Measurements from ENCODE around the gene IGFLR1. TPM values are rescaled to one million over a fixed set of nuclear protein-coding genes. Genes with fewer than 3 reads are reported as not detected.

The IGFLR1 gene
- total and polyA plus RNA-seq, 8 donors: 1.3 to 17.3 (median 7.3) TPM

- Histone ChIP-seq H3K27ac (peak overlapping the region; percentile 65 to 85 (median 76)), H3K36me3 (peaks cover 0 to 6% (median 4%) of the 10 kb centered on the region in 3 donors), H3K9me3 (no peaks in the 10 kb centered on the region), H3K27me3 (no peaks in the 10 kb centered on the region), H3K4me1 (peaks cover 6 to 15% (median 8%) of the 10 kb centered on the region in 3 donors), H3K4me3 (peak overlapping the region; percentile 76 to 92 (median 84))
- intact Hi-C loops (cut with DNase I): no loop called here
- FAIRE-seq (no peak), ATAC-seq (peak; percentile 88 to 94 (median 90)), DNase-seq (peak; percentile 90 to 98 (median 96))
- WGBS, 2 donors: 0 to 1% methylated on average over 67 to 77 of the region's 77 CpGs
- peak; percentile 67 to 89 (median 72) for TF ChIP-seq CTCF (IDR thresholded peaks at IDR 0.05)
Measured at GRCh38 chr19:35716801-35717664, 25.2 kb downstream of the IGFLR1 start.

GRCh38 chr19:35715981-35716800, 26.1 kb downstream of the IGFLR1 start:
- ATAC-seq: peak; percentile 30 to 61 (median 54)
- H3K36me3 ChIP-seq: no peaks in the 10 kb centered on the region
- peak overlapping the region; percentile 76 to 92 (median 84) for H3K4me3 ChIP-seq
- peaks cover 6 to 15% (median 8%) of the 10 kb centered on the region in 3 donors for H3K4me1 ChIP-seq
- peak overlapping the region; percentile 65 to 85 (median 76) for H3K27ac ChIP-seq
- no peaks in the 10 kb centered on the region for H3K27me3 ChIP-seq
- peak in 5 of 6 donors; percentile 61 to 91 (median 79) for DNase-seq
- intact Hi-C loops (cut with DNase I): loop anchor here in 1 of 3 donors (2.0 kb wide), 1 partner anchor 21 kb away; no protein-coding TSS in a partner anchor
- FAIRE-seq: no peak
- no peaks in the 10 kb centered on the region for H3K9me3 ChIP-seq
- TF ChIP-seq CTCF (IDR thresholded peaks at IDR 0.05): no peak
- 2% methylated on average over 52 of the region's 52 CpGs for WGBS, 2 donors

- Histone ChIP-seq H3K27ac (no peak overlapping the region), H3K36me3 (no peaks in the 10 kb centered on the region), H3K9me3 (no peaks in the 10 kb centered on the region), H3K4me1 (peaks cover 6 to 15% (median 8%) of the 10 kb centered on the region in 3 donors), H3K4me3 (peak overlapping the region in 3 of 4 donors; percentile 76 to 92 (median 83)), H3K27me3 (no peaks in the 10 kb centered on the region)
- no peak for FAIRE-seq
- intact Hi-C loops (cut with DNase I): loop anchor here in 1 of 3 donors (2.0 kb wide), 1 partner anchor 21 kb away; no protein-coding TSS in a partner anchor
- 77 to 79% methylated on average over 7 of the region's 7 CpGs for WGBS, 2 donors
- peak in 2 of 6 donors; percentile 22 to 79 for DNase-seq
- ATAC-seq: no peak
- TF ChIP-seq CTCF (IDR thresholded peaks at IDR 0.05): no peak
Measured at GRCh38 chr19:35715355-35715809, 26.9 kb downstream of the IGFLR1 start.

GRCh38 chr19:35714601-35715354, 27.5 kb downstream of the IGFLR1 start:
- intact Hi-C loops (cut with DNase I): loop anchor here in 1 of 3 donors (2.0 kb wide), 1 partner anchor 20 kb away; no protein-coding TSS in a partner anchor
- DNase-seq: peak in 3 of 6 donors; percentile 21 to 66 (median 34)
- Histone ChIP-seq H3K9me3 (no peaks in the 10 kb centered on the region), H3K36me3 (no peaks in the 10 kb centered on the region), H3K27me3 (no peaks in the 10 kb centered on the region), H3K4me1 (peaks cover 6 to 15% (median 8%) of the 10 kb centered on the region in 3 donors), H3K27ac (no peak overlapping the region), H3K4me3 (no peak overlapping the region)
- FAIRE-seq: no peak
- ATAC-seq: no peak
- 77 to 78% methylated on average over 14 of the region's 14 CpGs for WGBS, 2 donors
- TF ChIP-seq CTCF (IDR thresholded peaks at IDR 0.05): no peak

All from pancreas (tissue), 10 donors.